Activated CD4-positive, alpha-beta T cell treated with anti-CD3 and anti-CD28 coated beads, Interleukin-2, amount 50 U/mL, for 4 hours (primary cell): Measurements from ENCODE around the gene BCAT1.

ENCODE experiments used
- DNase-seq, 2 experiments: peaks; one replicate each; pipeline ENCODE4 v3.0.0-alpha.2; 2020

The BCAT1 gene

GRCh38 chr12:24798335-24798734 is 150.6 kb downstream of the BCAT1 start:
- DNase-seq: no peak

- no peak for DNase-seq
These were observed 151.0 kb downstream of the BCAT1 start for GRCh38 chr12:24797901-24798300.

GRCh38 chr12:24796876-24797275 is 152.0 kb downstream of the BCAT1 start:
- no peak for DNase-seq

- DNase-seq: no peak
These were observed 153.1 kb downstream of the BCAT1 start for GRCh38 chr12:24795699-24796347.

GRCh38 chr12:24791622-24792021 is 157.3 kb downstream of the BCAT1 start:
- DNase-seq: no peak

GRCh38 chr12:24788886-24789285 is 160.0 kb downstream of the BCAT1 start:
- DNase-seq: no peak

GRCh38 chr12:24780697-24781368 is 168.1 kb downstream of the BCAT1 start:
- no peak for DNase-seq

- no peak for DNase-seq
These were observed 170.2 kb downstream of the BCAT1 start for GRCh38 chr12:24778486-24779304.

- DNase-seq: no peak
These were observed 171.5 kb downstream of the BCAT1 start for GRCh38 chr12:24777359-24777758.

GRCh38 chr12:24776861-24777260 is 172.0 kb downstream of the BCAT1 start:
- no peak for DNase-seq

GRCh38 chr12:24775073-24775472 is 173.8 kb downstream of the BCAT1 start:
- no peak for DNase-seq

- DNase-seq: no peak
These were observed 174.9 kb downstream of the BCAT1 start for GRCh38 chr12:24773996-24774395.

- no peak for DNase-seq
These were observed 176.1 kb downstream of the BCAT1 start for GRCh38 chr12:24772813-24773212.

GRCh38 chr12:24770821-24771220 is 178.1 kb downstream of the BCAT1 start:
- no peak for DNase-seq

GRCh38 chr12:24770334-24770733 is 178.6 kb downstream of the BCAT1 start:
- DNase-seq: no peak

GRCh38 chr12:24769682-24770081 is 179.2 kb downstream of the BCAT1 start:
- no peak for DNase-seq

- DNase-seq: no peak
These were observed 180.5 kb downstream of the BCAT1 start for GRCh38 chr12:24768415-24768814.

- DNase-seq: no peak
These were observed 181.9 kb downstream of the BCAT1 start for GRCh38 chr12:24767016-24767415.

- no peak for DNase-seq
These were observed 184.2 kb downstream of the BCAT1 start for GRCh38 chr12:24764712-24765111.

- no peak for DNase-seq
These were observed 188.1 kb downstream of the BCAT1 start for GRCh38 chr12:24760606-24761378.

- no peak for DNase-seq
These were observed 188.7 kb downstream of the BCAT1 start for GRCh38 chr12:24760162-24760561.
